GM03348 (cell line): ENCODE data around the gene EGR2.
A peak's percentile ranks its signal among the peaks of the same experiment; 100 is the strongest.

Experiments
- DNase-seq: peaks from one replicate; pipeline ENCODE4 v3.0.0; 2012; ENCODE audit warnings: low spot score

EGR2 gene

GRCh38 chr10:62817766-62818425 lies 1.7 kb upstream of the EGR2 start:
- DNase-seq: peak; percentile 90

DNA sequence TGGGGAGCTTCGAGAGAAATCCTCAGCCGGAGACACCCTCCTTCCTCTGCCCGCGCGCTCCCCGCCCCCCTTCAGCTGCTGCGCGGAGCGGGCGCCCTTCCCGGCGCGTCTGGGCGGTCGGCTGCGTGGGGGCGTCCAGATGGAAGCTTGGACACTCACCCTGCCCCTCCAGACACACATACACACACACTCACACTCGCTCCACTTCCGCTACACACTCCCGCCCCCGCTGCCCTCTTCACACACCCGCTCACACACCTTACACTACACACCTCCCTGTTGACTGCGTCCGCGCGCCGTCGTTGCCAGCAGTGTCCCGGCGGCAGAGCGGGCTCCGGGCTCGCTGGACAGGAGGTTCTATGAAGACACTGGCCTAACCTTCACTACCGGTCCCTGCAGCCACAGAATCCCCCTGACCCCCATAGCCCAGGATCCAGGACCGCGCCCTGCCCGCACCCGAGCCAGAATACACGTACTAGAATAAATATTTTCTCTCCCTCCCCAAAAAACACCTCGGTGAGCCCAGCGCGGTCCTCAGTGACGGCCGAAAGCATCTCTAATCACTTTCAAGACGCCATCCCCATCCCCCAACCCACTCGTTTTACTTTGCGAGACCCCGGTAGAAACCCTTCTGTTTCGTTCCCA lies 1.1 kb upstream of the EGR2 start:
- DNase-seq: peak; percentile 74

- DNase-seq: no peak
These were observed 163 bp downstream of the EGR2 start for GRCh38 chr10:62816076-62816330.

DNA sequence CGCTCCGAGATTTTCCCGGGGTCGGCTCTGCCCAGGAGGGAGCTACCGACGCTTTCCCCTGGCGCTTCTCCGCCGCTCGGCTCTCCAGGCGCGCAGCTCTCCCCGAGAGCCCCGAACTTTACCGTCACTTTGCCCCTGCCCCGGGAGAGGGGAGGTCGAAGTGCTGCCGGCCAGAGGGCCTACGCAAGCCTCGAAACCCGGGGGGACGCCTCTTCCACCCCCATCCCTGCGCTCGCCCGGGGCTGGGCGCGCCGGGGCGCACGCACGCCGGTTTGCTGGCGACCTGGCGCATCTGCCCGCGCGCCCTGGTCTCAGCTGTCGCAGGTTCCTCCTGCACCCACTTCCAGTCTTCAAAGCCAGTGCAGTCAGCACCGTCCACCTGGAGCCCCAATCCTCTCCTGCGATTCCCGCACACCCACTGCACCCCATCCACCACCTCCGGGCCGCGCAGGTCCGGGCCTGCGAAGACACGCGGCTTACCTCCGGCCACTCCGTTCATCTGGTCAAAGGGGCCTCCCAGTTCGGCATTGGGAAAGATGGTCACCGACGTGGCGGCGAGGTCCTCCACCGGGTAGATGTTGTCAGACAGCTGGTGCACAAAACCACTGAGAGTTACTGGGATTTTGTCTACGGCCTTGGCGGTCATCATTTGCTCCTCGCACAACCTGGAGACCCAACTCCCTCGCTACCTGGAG lies 638 bp downstream of the EGR2 start:
- peak; percentile 20 for DNase-seq

DNA sequence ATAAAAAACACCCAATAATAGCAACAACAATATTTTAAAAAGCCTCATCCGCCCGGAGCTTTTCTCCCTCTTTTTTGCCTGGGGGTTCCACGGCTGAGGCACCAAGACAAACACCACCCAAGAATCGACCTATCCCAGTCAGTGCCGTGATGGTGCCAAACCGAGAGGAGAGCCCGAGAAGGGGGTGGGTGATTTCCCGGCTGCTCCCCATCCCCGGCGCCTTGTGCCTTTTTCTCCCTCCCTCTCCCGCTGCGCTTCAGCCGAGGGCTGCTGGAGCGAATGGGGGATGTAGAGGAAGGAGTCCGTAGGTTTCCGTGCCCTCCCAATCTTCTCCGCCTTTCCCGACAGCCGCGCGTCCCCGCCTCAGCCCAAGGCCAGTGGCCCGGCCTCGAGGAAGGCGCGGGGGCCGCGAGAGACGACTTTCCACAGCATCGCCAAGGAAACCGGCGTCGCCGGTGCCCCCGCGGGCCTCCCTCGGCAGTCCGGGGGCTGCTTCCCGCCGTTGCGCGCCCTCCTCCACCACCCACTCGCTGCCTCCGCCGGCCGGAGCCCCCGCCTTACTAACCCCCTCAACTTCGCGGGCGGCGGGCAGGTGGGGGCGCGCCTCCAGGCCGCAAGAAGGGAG lies 1.3 kb downstream of the EGR2 start:
- DNase-seq: peak; percentile 34

DNA sequence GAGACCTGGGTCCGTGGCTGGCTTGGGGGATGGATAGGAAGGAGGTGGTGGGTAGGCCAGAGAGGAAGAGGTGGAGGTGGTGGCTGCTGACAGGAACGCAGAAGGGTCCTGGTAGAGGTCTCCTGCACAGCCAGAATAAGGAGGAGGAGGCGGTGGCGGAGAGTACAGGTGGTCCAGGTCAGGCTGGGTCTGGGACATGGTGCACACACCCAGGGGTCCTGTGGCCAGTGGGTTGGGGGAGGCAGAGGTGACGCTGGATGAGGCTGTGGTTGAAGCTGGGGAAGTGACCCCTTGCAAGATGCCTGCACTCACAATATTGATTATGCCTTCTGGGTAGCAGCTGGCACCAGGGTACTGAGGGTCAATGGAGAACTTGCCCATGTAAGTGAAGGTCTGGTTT lies 2.2 kb downstream of the EGR2 start:
- no peak for DNase-seq

DNA sequence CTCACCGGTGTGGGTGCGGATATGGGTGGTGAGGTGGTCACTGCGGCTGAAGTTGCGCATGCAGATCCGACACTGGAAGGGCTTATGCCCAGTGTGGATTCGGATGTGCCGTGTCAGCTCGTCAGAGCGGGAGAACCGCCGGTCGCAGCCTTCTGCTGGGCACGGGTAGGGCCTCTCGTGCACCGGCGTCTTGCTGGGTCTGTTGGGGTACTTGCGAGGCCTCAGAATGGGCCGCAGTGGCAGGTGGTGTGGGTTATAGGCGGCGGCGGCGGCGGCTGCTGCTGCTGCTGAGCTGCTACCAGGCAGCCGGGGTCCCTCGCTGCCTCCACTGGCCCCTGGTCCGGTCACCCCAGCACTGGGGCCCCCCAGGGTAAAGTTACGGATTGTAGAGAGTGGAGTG lies 2.7 kb downstream of the EGR2 start:
- no peak for DNase-seq

DNA sequence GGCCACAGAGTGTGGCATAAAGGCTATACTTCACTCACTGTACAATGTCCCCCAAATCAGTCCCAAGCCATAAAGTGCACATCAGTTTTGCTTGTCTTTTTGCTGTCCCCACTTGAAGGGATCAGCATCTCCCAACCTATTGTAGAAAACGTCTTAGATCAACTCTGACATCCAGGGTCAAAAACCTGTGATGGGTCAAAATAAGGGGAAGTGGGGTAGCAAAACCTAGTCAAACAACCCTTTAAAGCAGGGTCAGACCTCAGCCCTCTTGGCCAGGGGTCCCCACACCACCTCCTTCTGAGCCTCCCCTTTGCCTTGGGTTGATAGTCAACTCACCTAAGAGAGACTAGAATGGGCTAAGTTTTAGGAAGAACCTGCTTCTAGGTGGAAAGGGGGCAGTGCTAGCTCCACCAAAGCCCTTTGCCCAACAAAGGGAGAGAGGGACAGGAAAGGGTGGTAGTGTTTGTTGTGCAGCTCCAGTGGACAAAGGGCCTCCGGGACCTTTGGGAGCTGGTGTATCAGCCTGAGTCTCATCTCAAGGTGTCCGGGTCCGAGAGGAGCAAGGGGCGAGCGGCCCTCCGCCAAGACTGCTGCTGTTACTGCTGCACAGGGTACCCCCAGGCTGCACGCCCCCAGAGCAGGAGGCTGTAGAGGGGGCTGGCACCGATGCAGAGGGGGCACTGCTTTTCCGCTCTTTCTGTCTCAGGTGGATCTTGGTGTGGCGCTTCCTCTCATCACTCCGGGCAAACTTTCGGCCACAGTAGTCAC lies 3.3 kb downstream of the EGR2 start:
- DNase-seq: no peak

DNA sequence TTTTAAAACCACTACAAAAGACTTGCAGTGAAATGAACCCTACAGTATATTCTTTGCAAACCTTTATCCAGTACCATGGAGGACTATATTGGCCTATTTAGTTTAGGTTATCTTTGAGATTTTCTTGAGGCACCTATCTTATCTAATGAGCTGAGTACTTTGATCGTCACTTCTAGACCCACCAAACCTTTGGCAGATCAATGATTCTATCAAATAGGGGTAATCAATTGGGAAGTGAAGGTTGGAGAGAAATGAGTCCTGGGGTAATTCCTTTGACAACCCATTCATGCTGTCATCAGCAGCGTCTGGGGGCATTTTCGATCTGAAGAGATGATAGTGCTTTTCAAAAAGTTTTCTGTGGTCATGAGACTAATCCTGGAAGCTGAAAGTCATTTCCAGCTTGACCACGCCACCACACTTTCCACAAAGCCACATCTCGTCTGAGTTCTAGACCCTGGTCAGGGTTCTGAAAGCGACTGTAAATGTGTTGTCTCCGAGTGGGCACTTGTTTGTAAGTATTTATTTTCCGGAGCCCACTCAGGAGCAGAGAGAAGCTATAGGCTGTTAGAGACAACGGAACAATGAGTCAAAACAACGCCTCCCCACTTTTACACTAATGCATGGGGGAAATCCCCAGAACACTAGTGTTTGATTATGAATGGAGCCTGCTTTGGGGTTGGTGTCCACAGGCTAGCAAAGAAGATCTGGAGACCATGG lies 4.8 kb downstream of the EGR2 start:
- DNase-seq: no peak

DNA sequence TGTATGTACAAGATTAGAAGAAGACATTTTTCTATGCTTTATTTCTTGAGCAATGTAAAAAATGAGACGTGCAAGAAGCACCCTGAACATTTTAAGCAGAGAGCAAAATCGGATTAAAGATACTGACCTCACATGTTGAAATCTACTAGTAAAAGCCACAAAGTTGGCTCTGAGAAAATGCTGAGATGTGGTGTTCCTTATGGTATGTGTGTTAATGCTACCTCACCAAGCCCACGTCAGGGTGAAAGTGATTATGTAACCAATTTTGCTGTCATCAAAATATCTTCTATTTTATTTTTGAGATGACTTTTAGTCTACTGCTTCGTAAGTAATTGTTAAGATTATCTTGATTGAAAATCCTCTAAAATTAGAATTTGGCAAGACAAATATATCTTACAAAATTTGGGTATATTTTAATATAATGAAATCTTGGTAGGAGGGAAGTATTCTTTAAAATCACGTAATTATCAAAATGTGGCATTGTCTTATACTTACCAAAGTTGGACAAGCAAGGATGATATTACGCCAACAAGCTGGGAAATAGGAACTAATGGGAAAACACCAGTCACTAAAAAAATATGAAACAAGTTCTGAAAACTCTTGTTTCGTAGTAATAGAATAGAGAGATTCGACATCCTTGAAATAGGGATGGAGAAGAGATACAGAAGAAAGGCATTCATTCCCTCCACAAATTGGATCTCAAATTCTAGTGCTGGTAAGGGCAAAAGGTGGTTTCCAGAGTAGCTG lies 5.8 kb downstream of the EGR2 start:
- DNase-seq: no peak

DNA sequence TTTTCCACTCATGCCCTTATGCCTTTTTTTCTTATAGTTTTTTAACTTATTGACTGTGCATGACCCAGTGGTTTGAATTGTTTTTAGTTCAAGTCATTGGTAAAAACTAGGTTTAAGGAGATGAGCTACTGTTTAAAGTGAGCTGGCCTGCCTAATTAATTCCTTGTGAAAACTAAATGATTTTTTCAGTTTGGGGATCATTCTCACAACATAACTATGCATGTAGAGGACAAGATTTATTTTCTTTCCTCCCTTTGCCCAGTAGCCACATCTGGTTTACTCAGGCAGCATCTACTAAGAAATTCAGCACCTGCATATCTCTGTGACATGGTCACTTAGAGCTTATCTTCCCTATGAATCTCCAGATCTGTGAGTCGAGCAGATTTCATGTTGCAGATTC lies 9.9 kb downstream of the EGR2 start:
- peak; percentile 33 for DNase-seq

DNA sequence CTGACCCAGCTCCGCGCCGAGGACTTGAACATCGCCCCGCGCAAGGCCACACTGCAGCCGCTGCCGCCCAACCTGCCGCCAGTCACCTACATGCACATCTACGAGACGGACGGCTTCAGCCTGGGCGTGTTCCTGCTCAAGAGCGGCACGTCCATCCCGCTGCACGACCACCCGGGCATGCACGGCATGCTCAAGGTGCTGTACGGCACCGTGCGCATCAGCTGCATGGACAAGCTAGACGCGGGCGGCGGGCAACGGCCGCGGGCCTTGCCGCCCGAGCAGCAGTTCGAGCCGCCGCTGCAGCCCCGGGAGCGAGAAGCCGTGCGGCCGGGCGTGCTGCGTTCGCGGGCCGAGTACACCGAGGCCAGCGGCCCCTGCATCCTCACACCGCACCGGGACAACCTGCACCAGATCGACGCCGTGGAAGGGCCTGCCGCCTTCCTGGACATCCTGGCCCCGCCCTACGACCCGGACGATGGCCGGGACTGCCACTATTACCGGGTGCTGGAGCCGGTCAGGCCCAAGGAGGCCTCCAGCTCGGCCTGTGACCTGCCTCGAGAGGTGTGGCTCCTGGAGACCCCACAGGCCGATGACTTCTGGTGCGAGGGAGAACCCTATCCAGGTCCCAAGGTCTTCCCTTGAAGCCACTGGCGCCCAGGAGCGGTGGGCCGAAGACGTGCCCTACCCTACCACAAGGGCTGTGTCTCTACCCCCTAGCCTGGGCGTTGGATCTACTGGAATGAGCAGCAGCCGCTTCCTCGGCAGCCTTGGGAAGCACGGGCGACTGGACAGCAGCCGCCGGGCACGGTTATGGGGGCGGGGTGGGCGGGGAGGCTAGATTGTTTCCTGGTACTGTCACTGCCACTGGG lies 10.7 kb downstream of the EGR2 start:
- peak; percentile 77 for DNase-seq

- peak; percentile 90 for DNase-seq
These were observed 11.6 kb downstream of the EGR2 start, which contains the start of gene ADO for GRCh38 chr10:62804356-62805230. Gene ADO (plus strand): TSS chr10:62804720. CDS start chr10:62805060, 340 bp downstream.

DNA sequence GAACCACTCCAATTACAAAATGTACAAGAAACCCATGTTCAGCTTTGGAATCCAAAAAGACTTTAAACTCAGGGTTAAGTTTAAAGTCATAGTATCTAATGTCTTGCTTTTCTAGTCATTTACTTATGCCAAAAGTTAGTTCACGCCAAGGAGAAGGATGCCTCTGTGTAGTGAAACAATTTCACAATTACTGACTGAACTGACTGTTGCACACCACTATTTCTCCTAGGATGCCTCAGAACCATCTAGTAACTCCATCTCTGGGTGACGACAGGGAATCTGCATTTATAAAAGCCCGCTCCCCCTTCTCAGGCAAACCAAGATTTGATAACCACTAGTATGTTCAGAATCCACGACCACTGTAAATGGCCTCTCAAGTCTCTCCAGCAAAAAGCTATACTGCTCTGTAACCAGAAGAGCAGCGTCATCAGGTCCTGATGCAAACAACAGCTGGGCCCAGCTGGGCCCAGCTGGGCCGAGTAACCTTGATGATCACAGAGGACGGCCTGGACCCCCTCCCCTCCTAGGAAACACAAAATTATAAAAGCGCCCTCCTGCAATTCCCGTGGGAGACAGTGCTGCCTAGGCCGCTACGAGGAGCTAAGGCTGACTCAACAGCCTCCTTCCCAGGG lies 12.3 kb downstream of the EGR2 start:
- DNase-seq: peak; percentile 10

DNA sequence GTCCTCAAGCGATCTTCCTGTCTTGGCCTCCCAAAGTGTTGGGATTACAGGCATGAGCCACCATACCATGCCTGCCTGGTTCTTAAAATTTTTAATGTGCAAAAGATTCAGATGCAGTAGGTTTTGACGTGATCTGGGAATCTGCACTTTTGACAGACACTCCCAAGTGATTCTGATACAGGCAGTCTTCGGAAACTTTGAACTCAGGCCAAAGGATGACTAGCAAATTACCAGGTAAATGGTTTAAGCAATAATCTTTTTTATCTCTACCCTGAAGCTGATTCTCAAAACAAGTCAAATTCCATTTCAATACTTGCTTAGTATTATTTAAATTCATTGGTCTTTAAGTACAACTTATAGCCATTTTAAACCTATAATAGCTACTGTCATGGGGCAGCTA lies 14.3 kb downstream of the EGR2 start:
- DNase-seq: no peak

- no peak for DNase-seq
These were observed 19.3 kb downstream of the EGR2 start for GRCh38 chr10:62796896-62797295.

DNA sequence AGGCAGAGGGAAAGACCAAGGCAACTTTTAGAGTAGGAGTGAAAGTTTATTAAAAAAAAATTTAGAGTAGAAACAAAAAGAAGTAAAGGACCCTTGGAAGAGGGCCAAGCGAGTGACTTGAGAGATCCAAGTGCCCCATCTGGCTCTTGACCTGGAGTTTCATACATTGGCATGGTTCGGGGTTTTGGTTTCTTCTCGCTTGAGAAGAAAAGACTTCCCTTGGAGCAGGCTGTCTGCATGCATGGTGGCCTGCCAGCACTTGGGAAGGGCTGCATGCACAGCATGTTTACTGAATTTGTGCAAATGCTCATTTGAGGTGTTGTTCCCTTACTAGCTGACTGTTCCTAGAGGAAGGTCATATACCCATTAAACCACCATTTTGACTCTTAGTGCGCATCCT lies 20.4 kb downstream of the EGR2 start:
- DNase-seq: no peak

GRCh38 chr10:62795100-62795499 lies 21.1 kb downstream of the EGR2 start:
- DNase-seq: no peak

- peak; percentile 56 for DNase-seq
These were observed 21.9 kb downstream of the EGR2 start for GRCh38 chr10:62794306-62794705.
